GM12875 (cell line): ENCODE measurements around the gene NINL.

Source experiments
- H3K4me3 ChIP-seq: one replicate; pipeline ENCODE4 v1.5.1; 2011; ENCODE audit warnings: low read depth, low read length, control low read depth
- CTCF ChIP-seq: IDR thresholded peaks from 2 replicates; pipeline ENCODE4 v1.5.1; 2011; ENCODE audit warnings: low read depth, mild to moderate bottlenecking, control low read depth, inconsistent platforms, low read length, moderate library complexity, borderline replicate concordance; ENCODE audit not compliant: insufficient read depth

Gene NINL

GRCh38 chr20:25498280-25498606, 87.1 kb downstream of the NINL start:
- no peak for TF ChIP-seq CTCF
- H3K4me3 ChIP-seq: no peak overlapping the region

DNA sequence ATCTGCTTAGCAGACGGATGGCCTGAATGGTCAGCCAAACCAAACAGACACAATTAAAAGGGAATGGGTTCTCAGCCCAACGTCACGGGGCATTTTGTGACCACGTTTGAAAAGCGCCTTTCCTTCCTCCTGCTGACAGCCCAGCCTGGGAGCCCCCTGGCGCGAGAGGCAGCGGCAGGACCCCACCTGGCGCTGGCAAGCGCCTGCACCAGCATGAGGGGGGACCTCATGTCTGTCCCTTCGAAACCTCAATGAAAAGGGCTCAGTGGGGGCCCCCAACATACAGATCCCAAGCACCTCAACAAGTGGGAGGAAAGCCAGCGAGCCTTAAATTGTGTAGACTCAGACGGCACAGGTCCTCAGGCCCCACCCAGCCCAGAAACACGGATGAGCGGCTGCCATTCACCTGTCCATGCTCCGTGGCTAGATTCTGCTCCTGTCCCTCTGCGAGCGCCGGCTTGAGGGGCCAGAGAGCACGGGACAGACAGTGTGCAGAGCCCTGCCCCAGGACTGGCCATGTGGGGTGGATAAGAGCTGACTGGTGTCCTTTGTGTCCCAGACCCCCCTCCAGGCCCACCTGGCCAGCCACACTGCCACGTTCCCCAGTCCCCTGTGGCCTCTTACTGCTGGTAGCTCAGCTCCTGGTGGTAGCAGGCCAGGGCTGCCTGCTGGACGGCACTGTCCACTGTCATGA, 87.6 kb downstream of the NINL start:
- no peak for TF ChIP-seq CTCF
- no peak overlapping the region for H3K4me3 ChIP-seq

DNA sequence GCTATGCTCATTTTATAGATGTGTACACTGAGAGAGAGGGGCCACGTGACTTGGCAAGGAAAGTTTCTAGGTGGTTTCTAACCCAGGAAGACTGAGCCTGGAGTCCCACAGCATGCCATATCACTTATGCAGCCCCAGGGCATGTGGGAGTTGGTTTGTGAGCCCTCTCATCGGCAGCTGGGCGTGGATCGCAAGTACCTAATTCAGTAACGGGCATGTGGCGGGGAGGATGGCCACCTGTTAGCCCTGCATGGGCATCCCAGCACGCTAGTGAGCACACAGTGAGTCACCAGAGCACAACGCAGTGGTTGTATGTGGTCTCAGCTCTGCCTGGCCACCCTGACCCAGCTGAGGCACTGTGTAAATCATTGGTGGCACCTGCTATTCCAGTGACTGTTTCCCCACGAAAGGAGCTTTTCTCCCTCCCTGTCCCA, 88.3 kb downstream of the NINL start:
- H3K4me3 ChIP-seq: no peak overlapping the region
- no peak for TF ChIP-seq CTCF

GRCh38 chr20:25496165-25496967, 89.0 kb downstream of the NINL start:
- no peak overlapping the region for H3K4me3 ChIP-seq
- no peak for TF ChIP-seq CTCF

- TF ChIP-seq CTCF: no peak
Measured at GRCh38 chr20:25495189-25495824, 90.0 kb downstream of the NINL start.

DNA sequence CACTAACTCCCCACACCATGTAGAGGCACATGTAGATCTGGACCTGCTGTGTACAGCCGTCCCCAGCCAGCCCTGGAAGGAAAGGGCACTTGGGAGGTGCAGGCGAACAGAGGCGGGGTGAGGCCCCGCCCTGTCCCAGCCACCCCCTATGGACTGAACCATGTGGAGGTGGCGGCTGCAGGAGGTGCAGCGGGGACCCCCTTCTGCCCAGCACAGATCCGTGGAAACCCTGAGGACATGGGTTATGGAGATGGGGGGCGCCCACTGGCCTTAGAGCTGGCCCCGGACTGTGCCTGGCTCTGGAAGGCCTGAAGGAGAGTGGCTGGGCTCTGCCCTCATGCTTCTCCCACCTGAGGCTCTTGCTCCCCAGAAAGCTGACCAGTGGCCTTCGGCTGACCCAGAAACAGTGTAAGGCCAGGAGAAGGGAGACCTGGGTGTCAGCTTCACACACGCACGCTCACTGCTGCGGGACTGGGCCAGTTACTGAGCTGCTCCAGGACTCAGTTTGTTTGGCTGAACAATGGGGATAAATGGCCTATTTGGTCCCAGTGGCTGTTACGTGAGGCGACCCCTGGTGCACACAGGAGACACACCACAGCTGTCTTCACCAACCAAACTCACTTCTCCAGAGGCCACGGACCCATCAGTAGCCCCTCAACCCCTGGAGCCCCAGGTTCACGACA, 90.7 kb downstream of the NINL start:
- no peak for TF ChIP-seq CTCF
- no peak overlapping the region for H3K4me3 ChIP-seq

More at GRCh38 chr20:25495189-25495824, 90.0 kb downstream of the NINL start:
- no peak overlapping the region for H3K4me3 ChIP-seq
